Tibial artery (tissue), 4 donors: ENCODE measurements around the gene CTSC.

ENCODE experiments used
- DNase-seq, 2 donors: peaks; one replicate each; pipeline ENCODE4 v3.0.0-alpha.2; 2019
- H3K27ac ChIP-seq, 2 donors: fragments of 200-600 bp; sonication (generic) in 1 of 2; 1 replicate in 1 of 2; 2 replicates in 1 of 2; pipeline ENCODE4 v1.5.1; 2018 to 2019; ENCODE audit warnings: mild to moderate bottlenecking in 1 of 2
- H3K27me3 ChIP-seq, 2 donors: fragments of 200-600 bp; sonication (generic) in 1 of 2; one replicate each; pipeline versions ENCODE4 v1.5.1 to v1.6.0; 2016 to 2019
- H3K36me3 ChIP-seq, 3 donors: fragments of 200-600 bp; sonication (generic) in 2 of 3; one replicate each; pipeline ENCODE4 v1.5.1; 2016 to 2019; ENCODE audit warnings: mild to moderate bottlenecking in 2 of 3
- H3K4me1 ChIP-seq, 4 donors: fragments of 200-600 bp; sonication (generic) in 2 of 4; 1 replicate in 3 of 4; 2 replicates in 1 of 4; pipeline ENCODE4 v1.5.1; 2016 to 2019
- H3K4me3 ChIP-seq, 2 donors: fragments of 200-600 bp; sonication (generic) in 1 of 2; 1 replicate in 1 of 2; 2 replicates in 1 of 2; pipeline ENCODE4 v1.5.1; 2018 to 2019; ENCODE audit warnings: mild to moderate bottlenecking in 2 of 2
- H3K9me3 ChIP-seq, 3 donors: fragments of 200-600 bp; sonication (generic) in 1 of 3; one replicate each; pipeline ENCODE4 v1.5.1; 2016 to 2019
- intact Hi-C: fragments of 100-400 bp; cut with DNase I; formaldehyde crosslinking; loops from one replicate; pipeline ENCODE4 v1.15.0; 2023; ENCODE audit warnings: low total_unique reads
- TF ChIP-seq, protein P1 (sequence below), 2 experiments: fragments of 200-600 bp in 1 of 2; fragments of 450-650 bp in 1 of 2; IDR thresholded peaks; one replicate each; pipeline ENCODE4 v1.5.1; 2017 to 2019; ENCODE audit warnings: antibody characterized with exemption in 2 of 2, mild to moderate bottlenecking in 1 of 2, moderate library complexity in 1 of 2

CTSC gene

DNA sequence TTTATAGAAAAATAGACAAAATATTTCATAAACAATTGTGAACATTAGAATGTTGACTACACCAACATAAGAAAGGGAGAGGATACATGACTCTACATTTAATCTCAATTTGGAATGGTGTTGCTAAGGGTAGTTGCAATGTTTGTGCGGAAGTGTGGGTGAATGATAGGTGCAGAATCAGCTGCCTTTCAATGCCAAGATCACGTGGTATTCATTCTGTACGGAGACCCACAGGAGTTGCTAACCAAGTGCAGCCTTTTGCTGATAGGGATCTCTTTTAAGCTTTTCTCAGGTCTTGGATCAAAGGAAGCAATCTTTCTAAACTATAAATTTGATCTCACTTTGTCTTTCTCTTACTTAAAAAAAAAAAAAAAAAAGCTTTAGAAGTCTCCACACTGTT, 29.8 kb upstream of the CTSC start:
- no peaks in the 10 kb centered on the region for H3K4me1 ChIP-seq
- no peak for DNase-seq
- intact Hi-C loops, result no loop called here
- no peak overlapping the region for H3K4me3 ChIP-seq
- no peaks in the 10 kb centered on the region for H3K27me3 ChIP-seq
- H3K27ac ChIP-seq, result no peak overlapping the region
- H3K9me3 ChIP-seq, result no peaks in the 10 kb centered on the region
- TF ChIP-seq, protein P1, sequence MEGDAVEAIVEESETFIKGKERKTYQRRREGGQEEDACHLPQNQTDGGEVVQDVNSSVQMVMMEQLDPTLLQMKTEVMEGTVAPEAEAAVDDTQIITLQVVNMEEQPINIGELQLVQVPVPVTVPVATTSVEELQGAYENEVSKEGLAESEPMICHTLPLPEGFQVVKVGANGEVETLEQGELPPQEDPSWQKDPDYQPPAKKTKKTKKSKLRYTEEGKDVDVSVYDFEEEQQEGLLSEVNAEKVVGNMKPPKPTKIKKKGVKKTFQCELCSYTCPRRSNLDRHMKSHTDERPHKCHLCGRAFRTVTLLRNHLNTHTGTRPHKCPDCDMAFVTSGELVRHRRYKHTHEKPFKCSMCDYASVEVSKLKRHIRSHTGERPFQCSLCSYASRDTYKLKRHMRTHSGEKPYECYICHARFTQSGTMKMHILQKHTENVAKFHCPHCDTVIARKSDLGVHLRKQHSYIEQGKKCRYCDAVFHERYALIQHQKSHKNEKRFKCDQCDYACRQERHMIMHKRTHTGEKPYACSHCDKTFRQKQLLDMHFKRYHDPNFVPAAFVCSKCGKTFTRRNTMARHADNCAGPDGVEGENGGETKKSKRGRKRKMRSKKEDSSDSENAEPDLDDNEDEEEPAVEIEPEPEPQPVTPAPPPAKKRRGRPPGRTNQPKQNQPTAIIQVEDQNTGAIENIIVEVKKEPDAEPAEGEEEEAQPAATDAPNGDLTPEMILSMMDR (IDR thresholded peaks at IDR 0.05), result no peak
- no peaks in the 10 kb centered on the region for H3K36me3 ChIP-seq

GRCh38 chr11:88363648-88364065, 26.1 kb upstream of the CTSC start:
- intact Hi-C loops, result no loop called here
- no peak for DNase-seq
- TF ChIP-seq, protein P1 (IDR thresholded peaks at IDR 0.05), result no peak
- Histone ChIP-seq H3K9me3 (no peaks in the 10 kb centered on the region), H3K36me3 (no peaks in the 10 kb centered on the region), H3K4me3 (no peak overlapping the region), H3K27ac (no peak overlapping the region), H3K27me3 (no peaks in the 10 kb centered on the region), H3K4me1 (no peaks in the 10 kb centered on the region)

- Histone ChIP-seq H3K4me3 (no peak overlapping the region), H3K27me3 (no peaks in the 10 kb centered on the region), H3K4me1 (no peaks in the 10 kb centered on the region), H3K27ac (no peak overlapping the region), H3K9me3 (no peaks in the 10 kb centered on the region), H3K36me3 (no peaks in the 10 kb centered on the region)
- DNase-seq, result no peak
- TF ChIP-seq, protein P1 (IDR thresholded peaks at IDR 0.05), result no peak
- intact Hi-C loops, result no loop called here
Observed at GRCh38 chr11:88363004-88363403, 25.5 kb upstream of the CTSC start.

DNA sequence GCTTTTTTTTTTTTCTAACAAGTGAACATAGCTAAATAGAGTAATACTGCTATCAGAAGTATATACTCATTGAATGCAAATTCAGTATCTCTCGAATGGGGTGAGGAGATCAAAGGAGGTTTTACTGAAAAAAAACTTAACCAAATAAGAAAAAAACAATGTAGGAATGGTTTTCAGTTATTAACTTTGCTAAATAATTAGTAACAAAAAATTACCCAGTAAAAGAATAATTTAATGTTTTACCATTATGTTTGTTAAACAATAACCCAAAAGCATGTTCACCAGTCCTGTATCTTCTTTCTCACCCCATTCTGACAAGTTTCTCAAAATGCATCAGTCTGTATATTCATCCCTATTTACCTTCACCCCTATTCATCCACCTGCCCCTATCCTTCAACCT, 22.6 kb upstream of the CTSC start:
- H3K27ac ChIP-seq, result no peak overlapping the region
- TF ChIP-seq, protein P1 (IDR thresholded peaks at IDR 0.05), result no peak
- no peak overlapping the region for H3K4me3 ChIP-seq
- no peak for DNase-seq
- H3K9me3 ChIP-seq, result no peaks in the 10 kb centered on the region
- H3K36me3 ChIP-seq, result no peaks in the 10 kb centered on the region
- H3K27me3 ChIP-seq, result no peaks in the 10 kb centered on the region
- no peaks in the 10 kb centered on the region for H3K4me1 ChIP-seq
- intact Hi-C loops, result no loop called here

GRCh38 chr11:88359541-88359940, 22.0 kb upstream of the CTSC start:
- intact Hi-C loops, result no loop called here
- Histone ChIP-seq H3K4me1 (no peaks in the 10 kb centered on the region), H3K27me3 (no peaks in the 10 kb centered on the region), H3K27ac (no peak overlapping the region), H3K36me3 (no peaks in the 10 kb centered on the region), H3K4me3 (no peak overlapping the region), H3K9me3 (no peaks in the 10 kb centered on the region)
- TF ChIP-seq, protein P1 (IDR thresholded peaks at IDR 0.05), result no peak
- no peak for DNase-seq

DNA sequence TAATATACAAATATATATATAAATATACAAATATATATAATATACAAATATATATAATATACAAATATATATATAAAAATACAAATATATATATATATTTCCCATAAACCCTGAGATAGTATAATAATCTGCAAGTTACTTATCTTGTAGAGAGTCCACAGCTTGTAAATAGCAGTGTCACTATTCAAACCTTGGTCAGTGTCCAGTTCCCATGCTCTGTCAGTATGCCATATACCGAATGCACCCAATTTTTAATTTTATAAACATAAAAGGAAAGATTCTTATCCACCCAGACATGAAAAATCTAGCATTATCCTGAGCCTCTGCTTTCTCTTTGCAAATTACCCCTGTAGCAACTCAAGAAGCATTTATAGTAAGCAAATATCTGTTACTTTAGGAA, 21.6 kb upstream of the CTSC start:
- Histone ChIP-seq H3K36me3 (no peaks in the 10 kb centered on the region), H3K27me3 (no peaks in the 10 kb centered on the region), H3K27ac (no peak overlapping the region), H3K4me1 (no peaks in the 10 kb centered on the region), H3K4me3 (no peak overlapping the region), H3K9me3 (no peaks in the 10 kb centered on the region)
- DNase-seq, result no peak
- intact Hi-C loops, result no loop called here
- TF ChIP-seq, protein P1 (IDR thresholded peaks at IDR 0.05), result no peak
